ENCODE results near the gene G6PC1.
"Not testable (repeated sequence)": the region's sequence is repeated elsewhere in the genome, so short reads cannot be mapped to it uniquely, and the experiment has no call there.

Gene G6PC1

DNA sequence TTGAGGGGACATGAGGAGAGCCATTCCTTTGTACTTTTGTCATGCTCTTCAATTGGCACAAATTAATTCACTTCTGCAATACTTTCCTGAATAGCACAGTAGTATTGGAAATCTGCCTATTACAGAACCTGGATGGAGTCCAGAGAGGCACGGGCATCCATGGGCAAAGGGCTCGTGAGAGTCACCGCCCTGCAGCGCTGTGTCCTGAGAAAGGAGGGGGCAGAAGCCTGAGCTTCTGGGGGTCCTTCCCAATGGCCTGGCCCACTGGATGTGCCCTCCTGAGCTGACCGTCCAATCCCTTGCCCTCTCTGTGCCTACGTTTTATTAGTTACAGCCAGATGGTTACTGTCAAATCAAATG, 3.5 kb downstream of the G6PC1 start:
- DNase-seq, result no peak

- no peak for DNase-seq
Measured at GRCh38 chr17:42906772-42907446, 6.3 kb downstream of the G6PC1 start.

GRCh38 chr17:42908872-42909700, 8.5 kb downstream of the G6PC1 start:
- DNase-seq, result no peak

DNA sequence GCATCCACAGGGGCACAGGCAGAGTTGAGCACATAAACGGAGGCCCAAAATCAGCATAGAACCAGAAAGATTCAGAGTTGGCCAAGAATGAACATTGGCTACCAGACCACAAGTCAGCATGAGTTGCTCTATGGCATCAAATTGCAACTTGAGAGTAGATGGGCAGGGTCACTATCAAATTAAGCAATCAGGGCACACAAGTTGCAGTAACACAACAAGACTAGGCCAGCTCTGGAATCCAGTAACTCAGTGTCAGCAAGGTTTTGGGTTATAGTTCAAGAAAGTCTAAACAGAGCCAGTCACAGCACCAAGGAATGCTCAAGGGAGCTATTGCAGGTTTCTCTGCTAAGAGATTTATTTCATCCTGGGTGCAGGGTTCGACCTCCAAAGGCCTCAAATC, 12.9 kb downstream of the G6PC1 start:
- no peak for DNase-seq

GRCh38 chr17:42913981-42914617, 13.5 kb downstream of the G6PC1 start:
- DNase-seq, result no peak

DNA sequence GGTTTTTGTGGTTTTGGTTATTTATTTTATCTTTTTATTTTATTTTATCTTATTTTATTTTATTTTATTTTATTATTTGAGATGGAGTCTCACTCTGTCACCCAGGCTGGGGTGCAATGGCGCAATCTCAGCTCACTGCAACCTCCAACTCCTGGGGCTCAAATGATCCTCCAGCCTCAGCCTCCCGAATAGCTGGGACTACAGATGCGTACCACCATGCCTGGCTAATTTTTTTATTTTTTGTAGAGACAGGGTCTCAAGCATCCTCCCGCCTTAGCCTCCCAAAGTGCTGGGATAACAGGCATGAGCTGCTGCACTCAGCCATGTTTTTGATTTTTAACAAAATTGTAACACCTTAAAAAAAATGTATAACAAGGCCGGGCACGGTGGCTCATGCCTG, 14.7 kb downstream of the G6PC1 start:
- DNase-seq, result not testable (repeated sequence)

GRCh38 chr17:42916388-42917235, 16.0 kb downstream of the G6PC1 start:
- DNase-seq, result not testable (repeated sequence)

DNA sequence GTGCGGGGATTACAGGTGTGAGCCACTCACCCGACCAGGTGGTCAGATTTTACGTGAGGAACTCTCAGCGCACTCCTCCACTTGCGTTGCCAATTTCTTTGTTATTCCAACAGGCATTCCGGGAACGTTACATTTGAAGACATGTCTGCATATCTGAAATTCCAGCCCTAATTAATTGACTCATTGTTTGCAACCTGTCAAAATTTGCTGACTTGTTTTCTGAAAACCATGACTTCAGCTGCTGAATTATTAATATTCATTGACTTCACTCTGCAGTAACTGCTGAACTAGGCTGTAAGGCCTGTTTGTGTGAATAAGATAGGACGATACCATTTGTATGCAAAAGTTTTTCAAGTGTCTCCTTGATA, 16.6 kb downstream of the G6PC1 start:
- no peak for DNase-seq

DNA sequence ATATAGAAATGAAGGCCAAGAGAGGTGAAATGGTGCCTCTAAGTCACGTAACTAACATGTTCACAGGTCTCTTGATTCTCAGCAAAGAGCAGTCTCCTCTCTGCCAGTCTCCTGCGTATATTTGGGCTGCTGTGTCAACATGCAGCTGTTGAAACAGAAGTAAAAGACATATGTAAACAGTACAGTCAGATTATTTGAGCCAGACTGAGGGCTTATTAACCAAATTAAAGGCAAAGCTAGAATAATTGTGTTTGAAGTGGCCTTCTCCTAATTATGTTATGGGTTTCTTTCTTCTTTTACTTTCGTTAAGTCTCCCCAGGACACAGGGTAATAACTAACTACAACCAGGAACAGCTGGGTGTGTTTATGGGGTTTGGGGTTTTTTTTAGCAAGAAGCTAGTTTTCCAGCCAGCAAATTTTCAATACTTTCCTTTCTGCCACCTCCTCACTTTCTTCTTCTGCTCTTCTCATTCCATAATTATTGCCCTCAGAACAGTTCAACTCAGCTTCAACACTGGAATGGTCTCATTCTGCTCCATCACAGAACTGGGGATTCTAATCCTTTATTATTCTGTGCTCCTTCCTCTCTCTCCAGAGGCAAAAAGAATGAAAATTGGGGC, 18.4 kb downstream of the G6PC1 start:
- DNase-seq, result no peak

DNA sequence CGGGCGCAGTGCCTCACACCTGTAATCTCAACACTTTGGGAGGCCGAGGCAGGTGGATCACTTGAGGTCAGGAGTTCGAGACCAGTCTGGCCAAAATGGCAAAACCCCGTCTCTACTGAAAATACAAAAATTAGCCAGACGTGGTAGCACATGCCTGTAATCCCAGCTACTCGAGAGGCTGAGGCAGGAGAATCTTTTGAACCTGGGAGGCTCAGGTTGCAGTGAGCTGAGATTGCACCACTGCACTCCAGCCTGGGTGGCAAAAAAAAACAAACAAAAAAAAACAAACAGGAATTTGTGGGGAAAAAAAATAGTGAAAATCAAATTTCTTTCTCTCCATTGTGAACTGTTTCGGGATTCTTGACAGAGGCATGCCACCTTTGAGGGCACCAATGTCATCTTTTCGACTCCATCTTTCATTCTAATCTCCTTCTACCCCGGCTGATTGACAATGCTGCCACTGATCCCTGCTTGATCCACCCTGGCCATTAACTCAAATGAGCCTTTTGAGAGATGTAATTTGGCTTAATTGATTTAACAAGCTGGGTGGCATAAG, 19.0 kb downstream of the G6PC1 start:
- DNase-seq, result not testable (repeated sequence)

GRCh38 chr17:42920106-42920900, 19.7 kb downstream of the G6PC1 start:
- no peak for DNase-seq

- no peak for DNase-seq
Measured at GRCh38 chr17:42920922-42921321, 20.3 kb downstream of the G6PC1 start.

- DNase-seq, result no peak
Measured at GRCh38 chr17:42922294-42922693, 21.7 kb downstream of the G6PC1 start.

- not testable (repeated sequence) for DNase-seq
Measured at GRCh38 chr17:42923472-42923871, 22.9 kb downstream of the G6PC1 start.

GRCh38 chr17:42924891-42925290, 24.3 kb downstream of the G6PC1 start:
- DNase-seq, result no peak

DNA sequence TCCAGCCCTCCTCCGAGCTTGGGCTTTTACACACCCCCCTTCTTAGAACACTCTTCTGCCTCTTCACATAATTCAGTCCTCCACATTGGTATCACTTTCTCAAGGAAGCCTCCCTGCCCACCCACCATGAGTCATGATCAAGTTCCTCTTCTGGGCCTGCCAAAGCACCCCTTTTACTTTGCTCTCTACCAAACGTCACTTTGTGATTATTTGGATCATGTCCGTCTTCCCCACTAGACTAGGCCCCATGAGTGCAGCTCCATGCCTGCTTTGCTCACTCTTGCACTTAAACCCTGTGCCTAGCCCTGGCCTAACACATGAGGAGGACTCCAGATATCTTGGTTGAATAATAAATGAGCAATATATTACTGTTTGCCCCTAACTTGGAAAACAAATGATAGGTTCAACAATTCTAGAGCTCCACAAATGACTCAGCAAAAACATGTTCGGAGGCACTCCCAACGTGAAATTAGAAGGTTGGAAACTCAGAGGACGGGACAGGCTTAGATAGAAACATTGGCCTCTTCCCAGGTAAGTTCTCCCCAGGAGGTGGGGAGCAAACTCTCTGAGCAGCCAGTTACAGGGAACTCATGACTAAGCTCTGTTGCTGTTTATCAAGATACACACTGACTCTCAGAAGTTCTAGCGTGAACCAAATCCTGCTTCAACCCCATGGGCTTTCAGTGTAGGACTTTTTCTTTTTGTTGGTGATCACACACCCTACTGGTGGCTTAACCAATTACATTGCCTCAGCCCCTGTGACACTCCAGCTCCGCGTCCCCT, 28.3 kb downstream of the G6PC1 start:
- peak in 1 of 5 donors; percentile 62 for DNase-seq

- DNase-seq, result no peak
Measured at GRCh38 chr17:42929497-42929844, 28.9 kb downstream of the G6PC1 start.

GRCh38 chr17:42937712-42938596, 37.4 kb downstream of the G6PC1 start:
- peak in 1 of 5 donors; percentile 20 for DNase-seq

DNA sequence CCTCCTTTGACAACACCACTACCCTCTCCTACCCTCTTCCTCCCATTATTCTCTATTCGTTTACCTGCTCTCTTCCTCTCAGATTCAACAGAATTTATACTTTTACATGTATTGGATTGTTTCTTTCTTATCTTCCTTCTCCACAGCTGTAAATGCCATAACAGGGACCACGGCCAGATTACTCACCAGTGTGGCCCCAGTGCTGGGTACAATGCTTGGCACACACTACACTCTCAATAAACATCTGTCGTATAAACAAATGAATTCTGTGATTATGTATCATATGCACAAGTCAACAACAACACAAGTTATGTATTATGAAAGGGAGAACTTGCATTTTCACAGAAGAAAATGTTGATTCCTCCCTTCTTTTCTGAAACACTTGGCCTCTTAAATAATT, 43.6 kb downstream of the G6PC1 start:
- no peak for DNase-seq
